Measurements from ENCODE around the gene CD74. TPM values are rescaled to one million over a fixed set of nuclear protein-coding genes. Genes with fewer than 3 reads are reported as not detected.
A peak's percentile ranks its signal among the peaks of the same experiment; 100 is the strongest.
"Not testable (repeated sequence)": the region's sequence is repeated elsewhere in the genome, so short reads cannot be mapped to it uniquely, and the experiment has no call there.

The CD74 gene
- total RNA-seq, 1 donor from 2014 or later = 15.7 TPM

- H4K20me1 ChIP-seq (ENCODE audit: insufficient read depth, low read length) = no peaks in the 10 kb centered on the region
- H3K36me3 Mint-ChIP-seq (ENCODE audit: low read depth, unreplicated experiment) = peaks cover 2% of the 10 kb centered on the region
- no peaks in the 10 kb centered on the region for H3K4me1 ChIP-seq (ENCODE audit: insufficient read depth, low read length)
- no peaks in the 10 kb centered on the region for H3K79me2 ChIP-seq (ENCODE audit: insufficient read depth, low read length)
- H3K27ac Mint-ChIP-seq (ENCODE audit: unreplicated experiment) = no peak overlapping the region
- H3K4me2 ChIP-seq (ENCODE audit: low read length) = no peak overlapping the region
- H3K4me1 Mint-ChIP-seq (ENCODE audit: low read depth, unreplicated experiment) = peaks cover 2% of the 10 kb centered on the region
- no peaks in the 10 kb centered on the region for H3K9me3 Mint-ChIP-seq (ENCODE audit: unreplicated experiment)
- H3K27me3 Mint-ChIP-seq (ENCODE audit: low read depth, unreplicated experiment) = peaks cover 9% of the 10 kb centered on the region
- TF ChIP-seq CTCF (IDR thresholded peaks at IDR 0.05; ENCODE audit: insufficient read depth, low read depth, low read length) (no peak), EZH2 (IDR thresholded peaks at IDR 0.05; ENCODE audit: insufficient read depth, low read length) (no peak)
- no peak overlapping the region for H3K27ac ChIP-seq (ENCODE audit: low read depth, low read length)
- no peaks in the 10 kb centered on the region for H3K27me3 ChIP-seq (ENCODE audit: insufficient read depth, low read length)
- H3K36me3 ChIP-seq (ENCODE audit: insufficient read depth, low read length) = no peaks in the 10 kb centered on the region
- FAIRE-seq = no peak
- H3K9me3 ChIP-seq (ENCODE audit: insufficient read depth, low read depth, low read length) = no peaks in the 10 kb centered on the region
- H2AFZ ChIP-seq (ENCODE audit: low read depth, low read length) = no peak overlapping the region
- H3K4me3 Mint-ChIP-seq (ENCODE audit: unreplicated experiment) = no peak overlapping the region
- DNase-seq (ENCODE audit: low read depth) = no peak
- H3K4me3 ChIP-seq (ENCODE audit: insufficient read depth, low read depth, low read length) = no peak overlapping the region
- no peak overlapping the region for H3K9ac ChIP-seq (ENCODE audit: low read length)
Measured at GRCh38 chr5:150428978-150429377, 16.3 kb upstream of the CD74 start.

GRCh38 chr5:150428106-150428876, 15.6 kb upstream of the CD74 start:
- H3K79me2 ChIP-seq (ENCODE audit: insufficient read depth, low read length) = no peaks in the 10 kb centered on the region
- H3K4me2 ChIP-seq (ENCODE audit: low read length) = no peak overlapping the region
- no peaks in the 10 kb centered on the region for H4K20me1 ChIP-seq (ENCODE audit: insufficient read depth, low read length)
- no peaks in the 10 kb centered on the region for H3K9me3 ChIP-seq (ENCODE audit: insufficient read depth, low read depth, low read length)
- TF ChIP-seq CTCF (IDR thresholded peaks at IDR 0.05; ENCODE audit: insufficient read depth, low read depth, low read length) (no peak), EZH2 (IDR thresholded peaks at IDR 0.05; ENCODE audit: insufficient read depth, low read length) (no peak)
- Mint-ChIP-seq H3K27me3 (ENCODE audit: low read depth, unreplicated experiment) (peaks cover 9% of the 10 kb centered on the region), H3K36me3 (ENCODE audit: low read depth, unreplicated experiment) (peaks cover 2% of the 10 kb centered on the region), H3K27ac (ENCODE audit: unreplicated experiment) (no peak overlapping the region), H3K4me1 (ENCODE audit: low read depth, unreplicated experiment) (peaks cover 2% of the 10 kb centered on the region), H3K4me3 (ENCODE audit: unreplicated experiment) (no peak overlapping the region), H3K9me3 (ENCODE audit: unreplicated experiment) (no peaks in the 10 kb centered on the region)
- H3K9ac ChIP-seq (ENCODE audit: low read length) = no peak overlapping the region
- H2AFZ ChIP-seq (ENCODE audit: low read depth, low read length) = peak overlapping the region; percentile 47
- H3K27ac ChIP-seq (ENCODE audit: low read depth, low read length) = no peak overlapping the region
- H3K36me3 ChIP-seq (ENCODE audit: insufficient read depth, low read length) = no peaks in the 10 kb centered on the region
- no peaks in the 10 kb centered on the region for H3K4me1 ChIP-seq (ENCODE audit: insufficient read depth, low read length)
- no peaks in the 10 kb centered on the region for H3K27me3 ChIP-seq (ENCODE audit: insufficient read depth, low read length)
- DNase-seq (ENCODE audit: low read depth) = no peak
- no peak for FAIRE-seq
- no peak overlapping the region for H3K4me3 ChIP-seq (ENCODE audit: insufficient read depth, low read depth, low read length)

- not testable (repeated sequence) for H3K9me3 ChIP-seq (ENCODE audit: insufficient read depth, low read depth, low read length); H3K4me3 ChIP-seq (ENCODE audit: insufficient read depth, low read depth, low read length); H3K4me1 Mint-ChIP-seq (ENCODE audit: low read depth, unreplicated experiment); DNase-seq (ENCODE audit: low read depth); H3K27ac ChIP-seq (ENCODE audit: low read depth, low read length); H2AFZ ChIP-seq (ENCODE audit: low read depth, low read length); H3K79me2 ChIP-seq (ENCODE audit: insufficient read depth, low read length); FAIRE-seq; H3K4me3 Mint-ChIP-seq (ENCODE audit: unreplicated experiment); H3K36me3 Mint-ChIP-seq (ENCODE audit: low read depth, unreplicated experiment); H4K20me1 ChIP-seq (ENCODE audit: insufficient read depth, low read length); H3K4me2 ChIP-seq (ENCODE audit: low read length); H3K9ac ChIP-seq (ENCODE audit: low read length); H3K36me3 ChIP-seq (ENCODE audit: insufficient read depth, low read length); H3K27ac Mint-ChIP-seq (ENCODE audit: unreplicated experiment); H3K27me3 ChIP-seq (ENCODE audit: insufficient read depth, low read length); H3K9me3 Mint-ChIP-seq (ENCODE audit: unreplicated experiment); H3K4me1 ChIP-seq (ENCODE audit: insufficient read depth, low read length)
- H3K27me3 Mint-ChIP-seq (ENCODE audit: low read depth, unreplicated experiment) = peaks cover 16% of the 10 kb centered on the region
Measured at GRCh38 chr5:150426165-150426564, 13.5 kb upstream of the CD74 start.

Data from astrocyte (in vitro differentiated cells and primary cell).